NCI-H446 (cell line): Measurements from ENCODE around the gene CDKN3.

ENCODE experiments used
- DNase-seq, 2 experiments: peaks; one replicate each; lab custom pipeline; 2025; lab: John Stamatoyannopoulos, UW

CDKN3 gene, protein sequence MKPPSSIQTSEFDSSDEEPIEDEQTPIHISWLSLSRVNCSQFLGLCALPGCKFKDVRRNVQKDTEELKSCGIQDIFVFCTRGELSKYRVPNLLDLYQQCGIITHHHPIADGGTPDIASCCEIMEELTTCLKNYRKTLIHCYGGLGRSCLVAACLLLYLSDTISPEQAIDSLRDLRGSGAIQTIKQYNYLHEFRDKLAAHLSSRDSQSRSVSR

DNA sequence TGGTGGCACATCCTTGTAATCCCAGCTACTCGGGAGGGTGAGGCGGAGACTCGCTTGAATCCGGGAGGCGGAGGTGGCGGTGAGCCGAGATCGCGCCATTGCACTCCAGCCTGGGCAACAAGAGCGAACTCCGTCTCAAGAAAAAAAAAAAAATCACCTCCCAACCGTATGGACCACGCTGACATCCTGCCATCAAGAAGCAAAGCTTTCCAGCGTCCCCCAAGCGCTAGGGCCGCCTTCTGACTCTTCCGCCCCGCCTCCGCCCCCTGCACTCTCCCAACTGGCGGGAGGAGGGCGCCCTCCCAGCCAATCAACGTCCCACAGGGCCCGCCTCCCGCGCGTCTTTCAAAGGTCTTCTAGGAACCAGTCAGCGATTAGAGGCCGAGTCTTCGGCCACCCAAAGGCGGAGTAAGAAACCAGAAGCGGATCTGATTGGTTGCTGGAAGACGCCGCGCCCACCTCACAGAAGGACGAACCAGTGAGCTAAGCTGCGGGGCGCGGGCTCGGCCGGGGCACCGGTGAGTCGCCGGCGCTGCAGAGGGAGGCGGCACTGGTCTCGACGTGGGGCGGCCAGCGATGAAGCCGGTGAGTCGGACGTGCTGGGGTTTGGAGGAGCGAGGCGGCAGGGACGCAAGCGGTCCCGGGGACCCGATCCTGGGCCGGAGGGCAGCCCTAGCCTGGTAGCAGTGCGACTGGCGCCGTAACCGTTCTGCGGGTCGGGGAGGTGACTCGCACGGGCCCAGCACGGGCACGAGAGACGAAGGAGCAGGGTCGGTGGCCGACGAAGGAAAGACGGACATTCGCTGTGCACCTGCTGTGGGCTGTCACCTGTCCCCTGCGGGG lies at the start of gene CDKN3:
Gene CDKN3, plus strand, starts transcription at position 515 of the 843 bp plus-strand sequence. Its CDS starts 62 bp downstream, at position 577.
- peak; percentile 95 to 99 for DNase-seq

DNA sequence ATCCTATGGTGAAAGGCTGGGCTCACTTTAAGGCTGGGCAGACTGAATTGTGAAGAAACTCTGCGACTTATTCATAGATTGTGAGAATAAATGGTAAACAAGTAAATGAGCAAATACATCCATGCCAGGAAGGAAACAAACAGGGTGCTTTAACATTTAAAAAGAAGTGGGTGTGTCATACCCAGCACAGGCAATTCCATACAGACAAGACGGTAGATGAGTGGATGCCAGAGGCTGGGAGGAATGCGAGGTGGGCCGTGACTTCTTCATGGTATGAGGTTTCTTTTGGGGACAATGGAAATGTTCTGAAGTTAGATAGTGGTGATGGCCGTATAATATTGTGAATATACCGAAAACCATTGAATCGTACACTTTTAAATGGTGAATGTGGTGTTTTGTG lies 49.8 kb upstream of the CDKN3 start:
- no peak for DNase-seq

DNA sequence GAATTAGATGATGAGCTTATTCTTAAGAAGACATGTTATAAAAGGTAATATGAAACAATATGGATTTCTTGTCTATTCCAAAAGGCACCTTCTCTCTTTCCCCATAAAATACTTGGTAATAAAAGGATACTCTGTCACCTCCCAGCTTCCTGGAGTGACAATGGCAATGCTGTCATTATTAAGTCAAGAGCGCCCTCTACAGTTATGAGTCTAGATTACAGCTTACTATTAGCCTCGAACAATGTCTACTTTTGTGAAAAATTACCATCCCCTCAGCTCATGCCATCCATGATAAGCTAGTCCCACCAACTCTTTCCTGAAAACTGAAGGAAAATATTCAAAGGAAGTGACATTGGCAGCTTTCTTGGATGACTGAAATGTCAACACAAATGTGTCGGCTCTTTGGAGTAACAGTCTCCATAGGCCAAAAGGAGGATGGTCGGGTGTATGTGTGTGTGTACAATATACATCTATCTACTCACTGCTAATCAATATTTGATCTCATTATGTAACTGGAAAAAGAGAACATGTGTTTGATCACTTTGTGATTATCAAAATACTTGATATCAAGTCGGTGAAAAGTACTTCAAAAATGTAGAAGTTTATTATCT lies 48.7 kb upstream of the CDKN3 start:
- peak; percentile 48 to 83 for DNase-seq

DNA sequence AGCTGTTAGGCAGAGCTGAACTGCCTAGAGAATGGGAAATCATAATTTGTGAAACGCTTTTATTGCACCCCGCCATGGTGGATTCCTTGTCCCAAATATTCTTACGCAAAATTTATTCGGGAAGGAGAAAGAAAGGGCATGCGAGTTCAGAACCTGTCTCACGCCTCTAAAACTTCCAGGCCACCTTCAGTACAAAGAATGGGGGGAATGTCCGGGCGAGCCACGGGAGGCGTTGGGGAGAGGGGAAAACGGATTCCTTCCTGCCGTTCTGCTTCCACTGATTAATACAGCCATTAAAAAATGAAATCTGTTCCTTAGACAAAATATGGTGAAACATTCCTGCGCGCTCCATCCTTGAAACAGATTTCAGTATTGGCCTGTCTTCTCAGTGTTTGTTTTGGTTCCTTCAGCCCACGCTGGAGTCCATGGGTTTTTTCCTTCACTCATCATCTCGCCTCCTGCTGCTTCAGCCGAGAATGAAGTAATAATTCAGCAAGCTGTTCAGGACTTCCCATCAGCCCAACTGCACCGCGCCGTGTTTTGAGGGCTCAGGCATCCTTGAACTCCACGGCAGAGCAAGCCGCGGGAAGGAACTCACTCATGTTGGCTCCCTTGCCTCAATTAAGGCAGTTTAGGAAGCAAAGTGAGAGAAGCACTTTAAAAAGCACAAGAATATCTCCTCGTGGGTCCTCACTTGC lies 47.7 kb upstream of the CDKN3 start:
- peak; percentile 63 to 70 for DNase-seq

DNA sequence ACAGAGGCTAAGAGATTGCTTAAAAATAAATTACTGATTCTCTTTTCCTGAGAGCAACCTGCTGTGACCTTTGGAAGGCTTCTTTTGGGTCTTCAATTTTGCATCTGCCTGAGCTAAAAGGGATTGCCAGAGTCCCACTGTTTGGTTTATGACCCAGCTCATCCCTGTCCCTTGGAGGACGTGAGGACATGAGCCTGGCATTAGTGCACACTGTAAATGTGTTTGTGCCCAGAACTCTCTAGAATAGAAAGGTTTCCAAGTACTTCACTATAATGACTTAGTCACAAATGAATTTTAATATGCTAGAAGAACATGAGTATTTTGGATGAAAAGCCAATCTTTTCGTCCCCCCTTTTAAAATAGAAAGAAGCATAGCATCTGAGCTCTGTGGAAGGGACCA lies 47.1 kb upstream of the CDKN3 start:
- DNase-seq: peak; percentile 30 to 59

DNA sequence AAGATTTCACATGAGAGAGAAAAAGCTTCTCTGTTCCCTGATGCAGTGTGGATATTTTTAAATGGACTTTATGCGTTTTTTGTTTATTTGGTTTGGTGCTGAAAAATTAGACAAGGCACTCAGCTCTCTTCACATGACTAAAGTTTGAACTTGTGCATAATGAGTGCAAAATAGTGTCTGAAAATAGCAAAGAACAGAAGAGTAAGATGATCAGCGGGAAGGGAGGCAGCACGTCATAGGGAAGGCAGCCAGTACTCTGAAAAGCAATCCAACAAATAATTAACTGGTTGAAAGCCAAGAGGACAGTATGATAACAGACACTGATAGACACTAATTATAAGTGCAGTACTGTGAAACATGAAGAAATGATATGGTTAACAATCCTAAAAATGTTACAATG lies 46.6 kb upstream of the CDKN3 start:
- peak; percentile 60 to 70 for DNase-seq

DNA sequence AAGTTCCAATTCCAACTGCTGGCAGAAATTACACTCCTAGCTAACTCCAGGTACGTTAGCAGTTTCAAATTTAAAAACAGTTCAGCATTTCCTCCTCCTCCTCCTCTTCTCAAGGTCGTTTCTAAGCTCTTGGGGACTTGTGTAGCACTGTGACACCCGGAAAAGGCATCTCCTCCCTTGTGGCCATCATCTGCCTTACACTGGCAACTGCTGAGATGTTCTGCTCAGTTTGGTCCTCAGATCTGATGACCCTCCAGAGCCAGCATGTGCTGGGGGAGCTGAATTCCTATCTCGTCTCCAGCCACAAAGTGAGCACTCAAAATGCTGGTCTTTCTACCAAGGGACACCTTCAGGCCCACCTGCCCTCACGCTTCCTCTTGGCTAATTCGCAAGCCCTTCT lies 43.5 kb upstream of the CDKN3 start:
- no peak for DNase-seq

DNA sequence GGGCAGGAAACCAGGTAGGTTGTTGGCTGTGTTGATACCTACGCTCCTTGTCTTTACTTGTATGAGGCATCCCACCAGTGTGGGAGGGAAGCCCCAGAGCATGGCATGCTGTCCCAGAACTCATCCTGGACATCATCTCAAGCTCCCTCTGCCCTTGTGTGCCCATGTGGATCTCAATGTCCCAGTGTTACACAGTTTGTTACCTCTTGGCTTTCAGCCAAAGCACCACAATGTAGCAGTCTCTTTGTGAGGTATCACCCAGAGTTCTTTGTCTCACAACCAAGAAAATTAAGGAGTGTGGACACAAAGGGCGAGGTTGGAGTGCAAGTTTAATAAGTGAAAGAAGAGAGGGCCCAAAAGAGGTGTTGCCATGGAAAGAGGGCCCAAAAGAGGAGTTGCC lies 43.1 kb upstream of the CDKN3 start:
- no peak for DNase-seq

DNA sequence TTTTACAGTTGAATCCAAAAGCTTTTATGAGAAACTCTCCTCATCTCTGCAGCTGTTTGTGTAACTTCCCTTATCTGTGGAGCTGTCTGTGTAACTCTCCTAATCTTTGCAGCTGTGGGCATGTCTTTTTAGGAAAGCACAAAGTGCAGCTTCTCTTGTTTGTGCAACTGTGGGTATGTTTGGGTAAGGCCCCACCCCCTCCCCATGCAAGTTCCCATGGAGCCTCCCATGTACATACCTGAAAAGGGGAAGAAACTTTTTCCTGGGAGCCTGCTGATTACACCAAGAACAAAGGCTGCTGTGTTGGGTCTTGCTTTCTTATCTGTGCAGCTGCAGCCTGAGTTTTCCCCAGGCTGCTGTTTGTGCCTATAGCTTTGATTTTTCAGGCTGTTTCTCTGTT lies 42.7 kb upstream of the CDKN3 start:
- no peak for DNase-seq

DNA sequence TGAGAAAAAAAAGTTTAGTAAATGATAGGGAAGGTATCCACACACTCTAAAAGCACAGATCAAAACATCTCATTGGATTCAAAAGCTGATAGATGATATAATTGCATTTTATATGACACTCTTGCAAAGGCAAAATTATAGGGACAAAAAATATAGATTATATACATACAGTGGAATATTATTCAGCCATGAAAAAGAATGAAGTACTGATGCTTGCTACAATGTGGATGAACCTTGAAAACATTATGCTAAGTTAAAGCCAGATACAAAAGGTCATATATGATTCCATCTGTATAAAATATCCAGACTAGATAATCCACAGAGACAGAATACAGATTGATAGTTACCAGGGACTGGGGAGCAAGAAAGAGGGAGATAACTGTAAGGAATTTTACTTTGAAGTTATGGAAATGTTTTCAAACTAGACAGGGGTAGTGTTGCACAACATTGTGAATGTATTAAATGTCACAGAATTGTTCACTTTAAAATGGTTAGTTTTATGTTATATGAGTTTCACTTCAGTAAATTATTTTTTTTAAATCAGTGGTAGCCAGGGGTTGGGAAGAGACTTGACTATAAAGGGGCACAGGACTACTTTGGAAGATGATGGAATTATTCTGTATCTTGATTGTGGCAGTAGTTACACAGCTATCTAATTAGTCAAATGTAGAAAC lies 41.7 kb upstream of the CDKN3 start:
- no peak for DNase-seq

DNA sequence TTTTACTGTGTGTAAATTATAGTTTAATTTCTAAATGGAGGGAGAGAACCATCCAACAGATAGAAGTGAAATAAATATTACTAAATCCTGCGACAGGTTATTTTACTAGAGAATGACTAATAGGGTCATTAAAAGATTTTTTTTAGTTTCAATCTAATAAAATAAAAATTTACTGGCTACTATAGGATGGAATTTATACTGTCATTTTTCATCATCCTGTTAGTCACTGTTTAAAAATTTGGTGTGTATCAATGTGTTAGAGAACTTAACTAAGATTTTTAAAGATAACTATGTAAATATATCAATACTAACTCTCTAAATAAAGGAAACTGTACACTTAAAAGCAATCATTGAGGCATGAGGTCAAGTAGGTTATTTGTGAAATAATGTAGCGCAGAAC lies 41.1 kb upstream of the CDKN3 start:
- DNase-seq: no peak

DNA sequence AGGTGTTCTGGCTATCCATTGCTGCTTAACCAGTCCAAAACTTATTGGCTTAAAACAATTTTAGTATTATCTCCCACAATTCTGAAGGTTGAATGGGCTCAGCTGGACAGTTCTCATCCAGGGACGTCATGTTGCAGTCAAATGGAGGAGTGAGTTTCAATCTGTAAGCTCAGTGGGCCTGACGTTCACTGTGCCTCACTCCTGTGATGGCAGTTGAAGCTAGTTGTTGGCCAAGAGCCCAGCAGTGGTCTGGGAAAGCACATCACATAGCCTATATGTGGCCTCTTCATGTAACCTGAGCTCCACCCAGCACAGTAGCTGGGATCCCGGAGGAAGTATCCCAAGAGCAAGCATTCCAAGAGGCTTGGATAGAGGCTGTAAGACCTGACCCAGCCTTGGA lies 40.6 kb upstream of the CDKN3 start:
- peak in 1 of 2 experiments; percentile 39 for DNase-seq

DNA sequence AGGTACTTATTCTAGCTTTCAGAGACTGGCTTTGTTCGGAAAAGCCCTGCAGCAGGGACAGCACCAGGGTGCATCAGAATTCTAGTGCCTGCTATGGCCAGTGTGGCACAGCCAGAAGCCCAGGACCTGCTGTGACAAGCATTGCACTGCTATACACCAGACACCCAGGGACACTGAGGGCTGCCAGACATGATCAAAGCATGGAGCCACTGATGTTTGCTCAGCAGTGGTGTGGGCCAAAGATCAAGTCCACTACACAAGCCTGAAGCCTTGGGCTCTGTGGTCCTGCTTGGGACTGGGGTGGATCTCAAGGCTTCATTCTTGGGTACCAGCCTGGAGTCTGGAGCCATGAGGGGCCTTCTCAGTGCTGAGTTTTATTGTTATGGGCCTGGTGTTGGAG lies 36.1 kb upstream of the CDKN3 start:
- DNase-seq: no peak

DNA sequence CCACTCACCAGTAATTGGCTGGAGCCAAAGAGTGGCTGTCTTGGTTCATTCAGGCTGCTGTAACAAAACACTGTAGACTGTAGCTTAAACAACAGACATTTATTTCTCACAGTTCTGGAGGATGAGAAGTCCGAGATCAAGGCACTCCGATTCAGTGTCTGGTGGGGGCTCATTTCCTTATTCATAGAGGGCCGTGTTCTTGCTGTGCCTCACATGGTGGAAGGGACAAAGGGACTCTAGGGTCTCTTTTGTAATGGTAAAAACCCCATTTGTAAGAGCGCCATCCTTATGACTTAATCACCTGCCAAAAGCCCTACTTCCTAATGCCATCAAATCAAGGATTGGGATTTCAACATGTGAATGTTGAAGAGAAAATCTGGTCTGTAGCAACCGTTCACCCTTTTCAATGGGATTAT lies 34.7 kb upstream of the CDKN3 start:
- DNase-seq: no peak

DNA sequence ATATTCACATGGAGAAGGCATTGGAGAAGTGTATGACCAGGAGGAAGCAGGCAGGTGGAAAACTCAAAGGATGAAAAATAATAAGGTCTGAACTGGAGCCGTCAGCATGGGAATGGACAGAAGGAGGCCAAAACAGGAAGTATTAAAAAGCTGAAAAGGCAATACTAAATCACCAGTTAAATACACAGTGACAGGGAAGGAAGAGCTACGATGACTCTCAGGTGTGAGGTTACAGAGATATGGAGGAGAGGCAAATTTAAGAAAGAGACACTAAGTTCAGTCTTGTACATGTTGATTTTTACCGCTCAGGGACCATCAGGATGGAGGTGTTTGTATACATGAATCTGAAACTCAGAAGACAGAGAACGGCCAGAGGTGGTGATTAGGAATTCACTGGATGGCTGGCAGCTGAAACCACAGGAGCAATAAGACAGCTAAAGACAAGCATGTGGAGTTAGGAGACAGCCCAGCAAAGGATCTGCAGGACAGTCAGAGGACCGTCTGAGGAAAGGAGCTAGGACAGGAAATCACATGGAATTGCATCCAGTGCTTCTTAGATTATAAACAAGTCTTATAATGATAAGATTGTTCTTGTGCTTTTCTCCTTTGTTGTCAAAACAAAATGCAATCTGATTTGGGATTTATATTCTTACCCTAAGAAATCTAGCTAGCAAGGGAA lies 33.9 kb upstream of the CDKN3 start:
- DNase-seq: no peak

DNA sequence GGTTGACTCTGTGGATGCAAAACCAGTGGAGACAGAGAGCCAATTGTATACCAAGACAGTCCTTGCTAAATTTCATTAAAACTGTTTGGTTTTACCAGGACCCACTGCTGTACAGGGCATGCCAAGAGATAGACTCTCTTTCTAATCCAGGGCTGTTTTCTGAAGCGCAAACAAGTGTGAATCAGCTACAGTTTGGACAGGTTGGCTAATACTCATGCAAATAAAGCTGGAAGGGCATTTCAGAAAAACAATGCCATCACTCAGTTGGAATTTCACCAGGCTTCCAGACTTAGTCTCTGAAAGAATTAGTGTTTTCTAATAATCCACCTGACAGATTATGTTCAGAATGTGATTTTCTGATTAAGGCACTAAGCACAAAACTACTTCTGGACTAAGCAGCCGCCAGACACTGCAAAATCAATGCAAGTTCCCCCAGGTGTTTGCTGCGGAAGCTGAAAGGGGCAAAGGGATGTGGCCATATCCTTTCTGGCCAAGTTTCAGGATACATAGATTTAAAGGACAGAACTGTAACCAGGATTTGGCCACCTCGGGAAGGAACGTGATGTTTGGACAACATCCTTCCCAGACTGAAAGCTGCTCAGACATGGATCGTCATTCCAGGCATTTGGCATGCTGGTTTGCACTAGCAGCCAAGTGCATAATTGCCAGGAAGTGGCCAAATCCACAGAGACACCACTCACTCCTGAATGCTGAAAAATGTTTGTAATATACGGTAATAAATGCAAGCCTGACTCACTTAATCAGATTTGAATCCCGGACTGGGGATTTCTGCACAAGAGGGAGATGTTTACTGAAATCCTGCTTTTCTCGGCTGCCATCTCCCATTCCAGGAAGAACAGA lies 32.0 kb upstream of the CDKN3 start:
- DNase-seq: peak; percentile 54 to 83

DNA sequence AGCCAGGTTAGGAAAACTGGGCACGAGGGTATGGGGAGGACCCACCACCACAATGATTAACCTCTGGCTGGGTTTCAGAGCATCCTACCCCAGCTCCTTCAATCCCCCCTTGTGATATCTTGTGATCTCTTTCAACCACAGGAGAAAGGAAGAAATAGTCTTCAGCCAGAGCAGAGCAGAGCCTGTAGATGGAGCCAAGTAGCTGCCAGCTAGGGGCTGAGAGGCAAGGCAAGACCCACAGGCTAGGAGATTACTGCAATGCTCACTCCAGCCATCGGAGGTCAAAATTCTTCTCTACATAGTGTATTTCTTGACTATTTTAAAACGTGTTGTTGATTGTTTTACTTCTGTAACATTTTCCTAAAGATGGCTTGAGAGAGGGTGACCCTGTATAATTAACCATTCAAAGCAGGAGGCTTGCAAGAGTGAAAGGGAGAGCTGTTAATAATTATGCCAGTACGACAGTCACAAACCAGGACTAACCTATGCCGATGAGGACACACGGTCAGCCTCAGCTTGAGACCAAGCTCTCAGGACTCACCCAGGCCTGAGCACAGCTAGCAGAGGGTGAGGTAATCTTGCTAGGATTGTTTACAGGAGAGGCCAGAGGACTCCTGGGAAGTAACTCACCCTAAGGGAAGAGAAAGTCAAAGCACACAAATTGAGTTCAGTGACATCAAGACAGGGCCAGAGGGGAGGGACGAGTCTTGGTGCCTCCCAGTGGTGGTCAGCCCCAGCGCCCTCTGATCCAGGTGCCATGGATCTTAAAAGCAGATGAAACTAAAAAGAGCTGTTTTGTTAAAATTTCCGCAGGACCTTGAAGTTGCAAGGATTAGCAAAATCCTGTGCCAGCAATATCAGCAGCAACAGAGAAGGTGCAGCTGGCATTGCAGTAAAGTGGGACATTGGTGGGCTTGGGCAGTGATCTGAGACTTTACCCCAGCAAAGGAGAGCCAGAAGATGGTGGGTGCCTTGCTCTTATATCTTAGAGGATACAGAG lies 29.8 kb upstream of the CDKN3 start:
- DNase-seq: peak; percentile 12 to 51

DNA sequence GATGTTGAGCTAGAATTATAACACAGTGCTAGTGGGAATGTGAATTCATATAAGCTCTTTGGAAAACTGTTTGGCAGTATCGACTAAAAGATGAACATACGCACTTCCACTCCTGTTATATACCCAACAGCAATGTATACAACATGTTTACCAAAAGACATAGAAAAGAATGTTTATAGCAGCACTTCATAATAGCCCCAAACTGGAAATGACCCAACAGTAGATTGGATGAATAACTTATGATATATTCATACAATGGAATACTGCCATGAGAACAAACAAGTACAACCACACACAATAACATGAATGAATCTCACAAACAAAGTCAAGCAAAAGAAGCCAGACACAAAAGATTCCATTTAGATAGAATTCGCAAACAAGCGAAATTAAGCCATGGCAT lies 28.5 kb upstream of the CDKN3 start:
- DNase-seq: no peak

DNA sequence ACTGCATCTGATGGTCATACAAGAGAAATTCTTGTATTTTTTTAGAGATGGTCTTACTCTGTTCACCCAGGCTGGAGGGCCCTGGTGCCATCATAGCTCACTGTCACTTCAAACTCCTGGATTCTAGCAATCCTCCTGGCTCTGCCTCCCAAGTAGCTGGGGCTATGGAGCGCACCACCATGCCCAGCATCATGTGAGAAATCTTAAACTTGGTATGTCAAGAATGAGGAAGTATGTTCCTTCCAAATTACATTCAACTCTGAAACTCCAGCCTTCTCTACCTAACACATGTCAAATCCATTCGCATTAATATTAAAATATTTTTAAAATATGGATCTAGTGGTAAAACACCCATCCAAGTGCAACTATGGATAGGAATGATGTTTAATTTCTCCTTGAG lies 27.5 kb upstream of the CDKN3 start:
- no peak for DNase-seq
